ENCODE data around the gene NPB. TPM values are rescaled to one million over a fixed set of nuclear protein-coding genes. Genes with fewer than 3 reads are reported as not detected.

Gene NPB
- polyA plus RNA-seq, 1 of the 3 experiments (the other 2 are of a cell fraction), result 2.4 TPM

DNA sequence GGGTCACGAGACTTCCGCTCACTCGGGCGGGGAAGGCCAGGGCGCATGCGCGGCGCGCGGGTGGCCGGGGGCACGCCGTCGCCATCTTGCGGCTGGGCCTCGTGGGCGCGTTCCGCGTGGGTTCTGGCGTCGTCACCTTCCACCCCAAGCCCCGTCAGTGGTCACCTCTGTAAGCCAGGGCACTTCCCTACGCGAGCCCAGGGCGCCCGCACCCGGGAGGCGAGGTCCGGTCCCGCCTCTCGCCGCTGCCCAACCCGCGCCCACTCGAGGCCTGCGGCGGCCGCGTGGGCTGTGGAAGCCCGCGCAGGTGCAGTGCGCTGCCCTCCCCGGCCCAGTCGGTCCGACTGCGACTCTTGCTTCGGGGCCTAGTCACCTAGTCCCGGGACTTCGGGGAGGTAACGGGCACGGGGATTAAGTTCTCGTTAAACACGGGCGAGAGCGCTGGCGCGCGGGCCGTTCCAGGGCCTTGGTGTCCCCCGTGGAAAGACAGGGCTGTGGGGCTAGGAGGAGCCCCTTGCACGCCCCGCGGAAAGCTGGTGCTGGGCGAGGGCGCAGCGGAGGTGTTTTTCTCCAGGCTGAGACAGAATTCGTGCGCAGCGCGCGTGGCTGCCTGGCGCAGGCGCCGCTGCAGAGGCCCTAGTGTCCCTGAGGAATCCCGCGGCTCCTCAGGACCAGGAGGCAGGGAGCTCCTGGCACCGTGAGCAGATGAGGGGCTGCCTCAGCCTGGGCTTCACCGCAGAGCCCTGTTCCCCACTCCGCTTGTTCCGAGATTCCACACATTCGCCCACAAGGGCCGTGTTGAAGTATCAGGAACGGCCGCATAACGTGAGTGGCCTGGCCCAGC lies 30.4 kb upstream of the NPB start:
- Histone ChIP-seq H3K4me3 (ENCODE audit: low read depth in 2 of 2, low read length in 1 of 2) (peak overlapping the region; percentile 82 to 83), H3K79me2 (ENCODE audit: insufficient read depth) (peaks cover 51% of the 10 kb centered on the region), H3K27ac (ENCODE audit: low read depth in 2 of 2, low read length in 1 of 2) (peak overlapping the region; percentile 95), H3K36me3 (replicated peaks in 1 of 2; ENCODE audit: control insufficient read depth in 1 of 2, insufficient read depth in 2 of 2, low read length in 1 of 2) (peaks cover 15 to 22% of the 10 kb centered on the region in 2 experiments), H4K20me1 (ENCODE audit: insufficient read depth) (peaks cover 34% of the 10 kb centered on the region), H2AFZ (ENCODE audit: low read depth) (peak overlapping the region; percentile 69), H3K9me3 (no peaks in the 10 kb centered on the region), H3K27me3 (ENCODE audit: insufficient read depth) (no peaks in the 10 kb centered on the region), H3K4me2 (peak overlapping the region; percentile 100), H3K4me1 (ENCODE audit: control insufficient read depth in 1 of 2, insufficient read depth in 2 of 2, low read depth in 1 of 2, low read length in 1 of 2) (peaks cover 24 to 40% of the 10 kb centered on the region in 2 experiments; a peak in 3 of 4 replicates), H3K9me2 (no peaks in the 10 kb centered on the region), H3K9ac (peak overlapping the region; percentile 99), H3F3A (replicated peaks; ENCODE audit: insufficient read depth) (peaks cover 70% of the 10 kb centered on the region)
- POLR2A ChIA-PET, result interaction anchor here (0.5 to 2.4 kb wide), 11 partner anchors 10 to 344 kb away, joined by 3 to 16 read pairs (median 5); partner anchors contain the start of genes ARL16, HGS, MAFG and MCRIP1
- CTCF ChIA-PET, result interaction anchor here (1.0 to 6.9 kb wide), 11 partner anchors 10 to 150 kb away, joined by 3 to 54 read pairs (median 22); partner anchors contain the start of genes ALYREF, ANAPC11, CENPX and LRRC45
- peak; percentile 100 for DNase-seq
- 6% methylated on average over 28 of the region's 86 CpGs for WGBS (ENCODE audit: low lambda C conversion rate)
- TF ChIP-seq NFIC (IDR thresholded peaks at IDR 0.05; ENCODE audit: borderline replicate concordance), result no peak
- no peak for TF ChIP-seq FOSL2 (IDR thresholded peaks at IDR 0.05; ENCODE audit: borderline replicate concordance, low read depth)
- peak; percentile 54; the same call in 1 of the 2 replicates for TF ChIP-seq TEAD4 (IDR thresholded peaks at IDR 0.05; ENCODE audit: borderline replicate concordance, insufficient read depth)
- no peak for TF ChIP-seq JUND (IDR thresholded peaks at IDR 0.05)
- TF ChIP-seq, protein P1, sequence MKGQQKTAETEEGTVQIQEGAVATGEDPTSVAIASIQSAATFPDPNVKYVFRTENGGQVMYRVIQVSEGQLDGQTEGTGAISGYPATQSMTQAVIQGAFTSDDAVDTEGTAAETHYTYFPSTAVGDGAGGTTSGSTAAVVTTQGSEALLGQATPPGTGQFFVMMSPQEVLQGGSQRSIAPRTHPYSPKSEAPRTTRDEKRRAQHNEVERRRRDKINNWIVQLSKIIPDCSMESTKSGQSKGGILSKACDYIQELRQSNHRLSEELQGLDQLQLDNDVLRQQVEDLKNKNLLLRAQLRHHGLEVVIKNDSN (IDR thresholded peaks at IDR 0.05; ENCODE audit: borderline replicate concordance, low read depth), result peak; percentile 90
- no peak for TF ChIP-seq RAD21 (IDR thresholded peaks at IDR 0.05; ENCODE audit: low read length)
- peak; percentile 86; the same call in 1 of the 2 replicates for TF ChIP-seq SIN3A (IDR thresholded peaks at IDR 0.05; ENCODE audit: borderline replicate concordance, low read depth, low read length)
- TF ChIP-seq TAF1 (IDR thresholded peaks at IDR 0.05; ENCODE audit: borderline replicate concordance, low read depth, low read length), result peak; percentile 90
- TF ChIP-seq USF2 (IDR thresholded peaks at IDR 0.05; ENCODE audit: borderline replicate concordance, low read depth, low read length), result no peak; the same call in 1 of the 2 replicates
- peak; percentile 56; the same call in 1 of the 2 replicates for TF ChIP-seq REST (IDR thresholded peaks at IDR 0.05; ENCODE audit: low read depth, low read length)
- TF ChIP-seq POLR2AphosphoS5 (IDR thresholded peaks at IDR 0.05; ENCODE audit: low read depth, low read length), result peak; percentile 55
- peak; percentile 95; the same call in 1 of the 2 replicates for TF ChIP-seq ELF1 (IDR thresholded peaks at IDR 0.05)
- TF ChIP-seq GABPA (IDR thresholded peaks at IDR 0.05; ENCODE audit: low read depth), result peak; percentile 83; the same call in 1 of the 2 replicates
- TF ChIP-seq YY1 (IDR thresholded peaks at IDR 0.05; ENCODE audit: low read depth), result peak; percentile 93
- peak; percentile 92 for TF ChIP-seq NRF1 (IDR thresholded peaks at IDR 0.05; ENCODE audit: low read depth, low read length)
- no peak for TF ChIP-seq SMC3 (IDR thresholded peaks at IDR 0.05; ENCODE audit: low read depth, low read length)
- TF ChIP-seq, protein P2, sequence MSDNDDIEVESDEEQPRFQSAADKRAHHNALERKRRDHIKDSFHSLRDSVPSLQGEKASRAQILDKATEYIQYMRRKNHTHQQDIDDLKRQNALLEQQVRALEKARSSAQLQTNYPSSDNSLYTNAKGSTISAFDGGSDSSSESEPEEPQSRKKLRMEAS (IDR thresholded peaks at IDR 0.05; ENCODE audit: low read depth), result peak; percentile 99
- TF ChIP-seq EZH2phosphoT487 (IDR thresholded peaks at IDR 0.05; ENCODE audit: borderline replicate concordance, low read depth), result no peak
- TF ChIP-seq CTCF (IDR thresholded peaks at IDR 0.05), result peak; percentile 37; the same call in 1 of the 2 replicates
- 0 out of 4 replicates have a peak, but pooled peaks of 1 of the 2 experiments have one; percentile 6 for TF ChIP-seq EP300 (IDR thresholded peaks at IDR 0.05; ENCODE audit: borderline replicate concordance in 1 of 2, low read depth in 1 of 2, low read length in 1 of 2)
- TF ChIP-seq TCF12 (IDR thresholded peaks at IDR 0.05), result no peak; the same call in 1 of the 2 replicates
- no peak for TF ChIP-seq MEF2A (IDR thresholded peaks at IDR 0.05; ENCODE audit: borderline replicate concordance, low read depth)
- TF ChIP-seq CHD2 (IDR thresholded peaks at IDR 0.05; ENCODE audit: low read length, partially characterized antibody), result peak; percentile 51
- no peak for TF ChIP-seq RCOR1 (IDR thresholded peaks at IDR 0.05; ENCODE audit: low read length)
